Neuron (in vitro differentiated cells): ENCODE results near the gene SLC7A4.

ENCODE experiments used
- H2AFZ ChIP-seq: one replicate; pipeline ENCODE4 v1.6.1; 2013; ENCODE audit warnings: low read depth, mild to moderate bottlenecking, inconsistent platforms, low read length, moderate library complexity
- H3K27me3 ChIP-seq: one replicate; pipeline ENCODE4 v1.6.1; 2013; ENCODE audit warnings: low read length; ENCODE audit not compliant: insufficient read depth
- H3K36me3 ChIP-seq: one replicate; pipeline ENCODE4 v1.6.1; 2013; ENCODE audit warnings: low read length; ENCODE audit not compliant: insufficient read depth
- H3K4me1 ChIP-seq: one replicate; pipeline ENCODE4 v1.6.1; 2013; ENCODE audit warnings: low read length; ENCODE audit not compliant: insufficient read depth
- H3K4me3 ChIP-seq: 2 replicates; pipeline ENCODE4 v1.5.1; 2013; ENCODE audit warnings: mild to moderate bottlenecking, low read length, moderate library complexity
- H3K9me3 ChIP-seq: one replicate; pipeline ENCODE4 v1.6.1; 2013; ENCODE audit warnings: low read length

The SLC7A4 gene

GRCh38 chr22:20992456-20993303, 39.7 kb downstream of the SLC7A4 start:
- no peaks in the 10 kb centered on the region for H3K27me3 ChIP-seq
- peaks cover 39% of the 10 kb centered on the region for H3K36me3 ChIP-seq
- no peaks in the 10 kb centered on the region for H3K9me3 ChIP-seq
- no peak overlapping the region for H3K4me3 ChIP-seq
- H3K4me1 ChIP-seq, result no peaks in the 10 kb centered on the region
- H2AFZ ChIP-seq, result no peak overlapping the region

DNA sequence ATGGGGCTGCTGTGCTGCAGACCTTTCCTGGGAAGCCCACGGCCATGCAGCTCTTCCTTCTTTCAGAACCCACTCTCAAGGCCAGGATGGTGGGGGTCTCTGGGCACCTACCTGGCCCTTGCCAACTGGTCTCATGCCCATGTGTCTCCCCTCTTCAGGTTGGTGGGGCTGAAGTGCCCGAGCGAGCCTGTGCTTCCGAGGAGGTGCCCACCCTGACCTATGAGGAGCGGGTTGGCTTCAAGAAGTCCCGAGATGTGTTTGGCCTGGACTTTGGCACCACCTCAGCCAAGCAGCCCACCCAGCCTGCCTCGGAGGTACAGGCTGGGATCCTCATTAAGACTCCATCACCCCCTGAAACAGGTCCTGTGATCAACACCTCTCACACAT, 40.3 kb downstream of the SLC7A4 start:
- H3K27me3 ChIP-seq, result no peaks in the 10 kb centered on the region
- no peaks in the 10 kb centered on the region for H3K9me3 ChIP-seq
- no peak overlapping the region for H3K4me3 ChIP-seq
- no peak overlapping the region for H2AFZ ChIP-seq
- no peaks in the 10 kb centered on the region for H3K4me1 ChIP-seq
- peaks cover 38% of the 10 kb centered on the region for H3K36me3 ChIP-seq

- H2AFZ ChIP-seq, result no peak overlapping the region
- H3K4me3 ChIP-seq, result no peak overlapping the region
- H3K4me1 ChIP-seq, result no peaks in the 10 kb centered on the region
- H3K9me3 ChIP-seq, result no peaks in the 10 kb centered on the region
- peaks cover 37% of the 10 kb centered on the region for H3K36me3 ChIP-seq
- H3K27me3 ChIP-seq, result no peaks in the 10 kb centered on the region
Measured at GRCh38 chr22:20991252-20992055, 40.9 kb downstream of the SLC7A4 start.

GRCh38 chr22:20990184-20991180, 41.9 kb downstream of the SLC7A4 start:
- Histone ChIP-seq H3K4me3 (no peak overlapping the region), H2AFZ (no peak overlapping the region), H3K36me3 (peaks cover 42% of the 10 kb centered on the region), H3K27me3 (no peaks in the 10 kb centered on the region), H3K4me1 (no peaks in the 10 kb centered on the region), H3K9me3 (no peaks in the 10 kb centered on the region)

DNA sequence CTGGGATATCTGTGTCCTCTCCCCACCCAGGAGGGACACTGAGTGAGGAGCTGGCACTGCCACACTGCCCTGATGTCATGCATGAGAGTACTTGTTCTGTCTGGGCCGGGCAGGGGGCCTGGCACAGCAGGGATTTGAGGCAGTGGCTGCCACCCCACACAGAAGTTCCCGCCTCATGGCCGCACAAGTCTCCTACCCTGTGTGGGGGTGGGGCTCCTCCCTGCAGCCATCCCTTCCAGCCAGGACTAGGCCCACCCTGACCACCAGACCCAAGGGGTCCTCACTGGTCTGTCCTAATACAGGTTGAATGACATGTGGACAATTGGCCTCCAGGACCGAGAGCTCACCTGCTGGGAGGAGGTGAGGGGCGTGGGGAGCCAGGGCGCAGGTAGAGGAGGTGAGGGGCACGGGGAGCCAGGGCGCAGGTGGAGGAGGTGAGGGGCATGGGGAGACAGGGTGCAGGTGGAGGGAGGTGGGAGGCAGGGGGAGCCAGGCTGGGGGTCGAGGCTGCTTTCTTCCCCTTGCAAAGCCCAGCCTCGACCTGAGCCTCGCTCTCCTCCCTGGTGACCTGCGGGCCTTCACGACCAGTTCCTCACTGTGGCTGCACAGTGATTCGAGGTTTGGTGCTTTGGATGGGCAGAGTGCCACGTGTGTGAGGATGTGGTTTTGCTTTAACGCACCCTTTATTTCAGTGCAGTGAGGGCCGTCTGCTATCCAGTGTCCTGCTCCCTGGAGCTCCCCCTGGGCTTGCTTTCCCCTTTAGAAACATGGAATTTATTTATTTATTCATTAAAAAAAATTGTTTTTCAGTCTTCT, 42.8 kb downstream of the SLC7A4 start:
- H3K4me1 ChIP-seq, result no peaks in the 10 kb centered on the region
- H2AFZ ChIP-seq, result no peak overlapping the region
- peaks cover 41% of the 10 kb centered on the region for H3K36me3 ChIP-seq
- no peak overlapping the region for H3K4me3 ChIP-seq
- H3K27me3 ChIP-seq, result no peaks in the 10 kb centered on the region
- no peaks in the 10 kb centered on the region for H3K9me3 ChIP-seq

DNA sequence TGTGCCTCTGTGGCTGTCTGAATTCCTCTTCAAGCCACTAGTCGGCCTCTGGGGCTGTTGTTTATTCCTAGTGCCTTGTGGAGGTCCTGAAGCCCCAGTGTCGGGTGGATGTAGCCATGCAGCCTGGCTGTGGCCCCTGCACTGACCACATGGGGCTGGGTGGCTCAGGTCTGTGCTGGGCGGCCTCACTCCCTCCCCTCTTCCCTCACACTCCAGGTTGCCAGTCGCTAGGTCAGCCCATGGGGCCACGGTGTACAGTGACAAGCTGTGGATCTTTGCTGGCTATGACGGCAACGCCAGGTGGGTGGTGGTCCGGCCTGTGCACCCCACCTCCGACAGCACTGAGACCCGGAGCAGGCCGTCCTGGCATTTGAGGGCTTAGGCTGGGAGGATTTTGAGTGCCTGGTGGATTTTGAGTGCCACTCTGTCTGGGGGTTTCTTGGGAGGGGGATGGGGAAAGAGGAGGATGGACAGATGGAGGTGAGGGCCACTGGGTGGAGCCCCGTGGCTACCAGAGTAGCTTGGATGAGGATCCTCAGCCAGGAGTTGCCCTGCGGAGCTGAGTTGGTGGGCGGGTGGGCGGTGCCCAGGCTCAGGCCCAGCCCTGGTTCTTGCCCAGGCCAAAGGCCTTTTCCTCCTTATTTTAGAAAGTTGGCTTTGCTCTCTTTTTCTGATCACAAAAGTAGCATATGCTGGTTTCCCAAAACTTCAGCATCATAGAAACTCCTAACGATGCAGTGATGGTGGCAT, 43.6 kb downstream of the SLC7A4 start:
- no peak overlapping the region for H3K4me3 ChIP-seq
- H3K9me3 ChIP-seq, result no peaks in the 10 kb centered on the region
- H2AFZ ChIP-seq, result no peak overlapping the region
- no peaks in the 10 kb centered on the region for H3K27me3 ChIP-seq
- peaks cover 44% of the 10 kb centered on the region for H3K36me3 ChIP-seq
- H3K4me1 ChIP-seq, result no peaks in the 10 kb centered on the region

- Histone ChIP-seq H2AFZ (no peak overlapping the region), H3K9me3 (no peaks in the 10 kb centered on the region), H3K36me3 (peaks cover 36% of the 10 kb centered on the region), H3K27me3 (no peaks in the 10 kb centered on the region), H3K4me1 (peaks cover 5% of the 10 kb centered on the region), H3K4me3 (no peak overlapping the region)
Measured at GRCh38 chr22:20987375-20987774, 45.0 kb downstream of the SLC7A4 start.

- H3K9me3 ChIP-seq, result no peaks in the 10 kb centered on the region
- H3K4me3 ChIP-seq, result no peak overlapping the region
- H3K27me3 ChIP-seq, result no peaks in the 10 kb centered on the region
- H3K36me3 ChIP-seq, result peaks cover 30% of the 10 kb centered on the region
- no peak overlapping the region for H2AFZ ChIP-seq
- peaks cover 7% of the 10 kb centered on the region for H3K4me1 ChIP-seq
Measured at GRCh38 chr22:20986365-20986764, 46.0 kb downstream of the SLC7A4 start.

DNA sequence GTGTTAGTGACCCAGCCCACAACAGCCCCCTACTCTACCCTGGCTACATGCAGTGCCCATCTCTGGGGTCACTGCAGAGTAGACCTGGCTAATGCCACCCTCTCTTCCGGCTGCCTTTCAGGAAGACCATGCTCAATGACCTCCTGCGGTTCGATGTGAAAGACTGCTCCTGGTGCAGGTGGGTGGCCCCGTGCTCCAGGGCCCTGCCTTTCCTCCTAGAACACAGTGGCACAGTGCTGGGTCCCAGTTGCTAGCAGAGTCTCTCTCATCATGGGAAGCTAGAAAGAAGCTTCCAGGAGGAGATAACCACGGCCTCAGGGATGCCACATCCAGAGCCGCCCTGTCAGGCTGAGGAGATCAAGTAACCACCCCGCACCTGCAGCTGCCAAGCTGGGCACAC, 46.6 kb downstream of the SLC7A4 start:
- Histone ChIP-seq H2AFZ (no peak overlapping the region), H3K4me1 (peaks cover 11% of the 10 kb centered on the region), H3K36me3 (peaks cover 26% of the 10 kb centered on the region), H3K4me3 (no peak overlapping the region), H3K9me3 (no peaks in the 10 kb centered on the region), H3K27me3 (no peaks in the 10 kb centered on the region)

DNA sequence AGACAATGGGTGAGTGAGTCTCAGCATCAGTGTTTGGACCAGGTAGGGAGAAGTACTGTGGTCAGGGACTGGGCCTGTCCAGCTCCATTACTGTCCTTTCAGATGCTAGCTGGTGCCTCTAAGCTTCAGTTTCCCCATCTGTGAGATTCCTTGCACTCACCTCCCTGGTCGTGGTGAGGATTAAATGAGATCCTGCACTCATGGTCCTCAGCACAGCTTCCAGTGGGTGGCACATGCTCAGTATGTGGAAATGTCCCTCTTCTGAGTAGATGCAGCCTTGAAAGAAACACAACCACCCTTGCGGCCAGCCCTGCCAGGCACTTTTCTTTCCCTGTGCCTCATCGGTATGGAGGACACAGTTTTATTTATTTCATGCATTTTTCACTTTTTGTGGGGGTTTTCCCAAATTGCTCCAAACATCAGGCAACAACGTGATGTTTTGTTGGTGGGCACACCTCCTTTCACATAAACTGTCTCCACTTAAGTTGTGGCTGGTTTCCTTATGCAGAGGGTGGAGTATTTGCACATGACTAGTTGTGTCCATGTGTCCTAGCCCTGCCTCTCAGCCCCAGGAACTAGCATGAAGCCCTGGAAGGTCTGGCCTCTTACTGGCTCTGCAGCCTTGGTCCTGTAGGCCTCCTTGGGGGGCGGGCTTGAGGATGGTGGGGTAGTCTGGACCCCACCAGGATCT, 49.1 kb downstream of the SLC7A4 start:
- Histone ChIP-seq H3K27me3 (no peaks in the 10 kb centered on the region), H3K36me3 (peaks cover 23% of the 10 kb centered on the region), H3K4me1 (peaks cover 11% of the 10 kb centered on the region), H3K4me3 (peak overlapping the region; percentile 86), H3K9me3 (no peaks in the 10 kb centered on the region), H2AFZ (no peak overlapping the region)

- H3K4me1 ChIP-seq, result peaks cover 11% of the 10 kb centered on the region
- H3K36me3 ChIP-seq, result peaks cover 22% of the 10 kb centered on the region
- no peaks in the 10 kb centered on the region for H3K27me3 ChIP-seq
- H3K9me3 ChIP-seq, result no peaks in the 10 kb centered on the region
- H2AFZ ChIP-seq, result peak overlapping the region; percentile 81
- H3K4me3 ChIP-seq, result peak overlapping the region; percentile 86
Measured at GRCh38 chr22:20982563-20982882, 49.8 kb downstream of the SLC7A4 start.
